Fibroblast of lung (primary cell): ENCODE data around the gene TRERF1. TPM values are rescaled to one million over a fixed set of nuclear protein-coding genes. Genes with fewer than 3 reads are reported as not detected.

Experiments used
- DNase-seq, 2 donors: peaks; one replicate each; pipeline versions ENCODE4 v3.0.0 to v3.0.0-alpha.2; 2010; ENCODE audit warnings: low read depth in 2 of 2
- H2AFZ ChIP-seq: 2 replicates; pipeline ENCODE4 v1.5.1; 2012; ENCODE audit warnings: low read length, control low read depth, inconsistent platforms
- H3K27ac ChIP-seq: 2 replicates; pipeline ENCODE4 v1.5.1; 2011; ENCODE audit warnings: low read length, control low read depth; ENCODE audit not compliant: insufficient read depth
- H3K27me3 ChIP-seq: 2 replicates; pipeline ENCODE4 v1.5.1; 2011; ENCODE audit warnings: mild to moderate bottlenecking, low read length; ENCODE audit not compliant: control insufficient read depth, insufficient read depth
- H3K36me3 ChIP-seq: 2 replicates; pipeline ENCODE4 v1.5.1; 2011; ENCODE audit warnings: low read length; ENCODE audit not compliant: control insufficient read depth, insufficient read depth
- H3K4me1 ChIP-seq: 2 replicates; pipeline ENCODE4 v1.5.1; 2011; ENCODE audit warnings: low read length; ENCODE audit not compliant: control insufficient read depth, insufficient read depth; ENCODE audit errors: extremely low read depth
- H3K4me2 ChIP-seq: 2 replicates; pipeline ENCODE4 v1.5.1; 2011; ENCODE audit warnings: low read length, control low read depth; ENCODE audit not compliant: insufficient read depth; ENCODE audit errors: extremely low read depth
- H3K4me3 ChIP-seq, 4 experiments: fragments of 200-600 bp in 1 of 4; sonication (generic) in 1 of 4; replicated peaks in 1 of 4; 2 replicates each; pipeline ENCODE4 v1.5.1; 2011 to 2016; ENCODE audit warnings: low read length in 4 of 4, low read depth in 3 of 4, mild to moderate bottlenecking in 3 of 4, control low read depth in 2 of 4, inconsistent platforms in 1 of 4, mixed read lengths in 1 of 4; ENCODE audit not compliant: insufficient read depth in 1 of 4; ENCODE audit errors: control extremely low read depth in 1 of 4
- H3K79me2 ChIP-seq: 2 replicates; pipeline ENCODE4 v1.5.1; 2012; ENCODE audit warnings: mild to moderate bottlenecking, low read length, inconsistent platforms; ENCODE audit not compliant: control insufficient read depth, insufficient read depth
- H3K9ac ChIP-seq: 2 replicates; pipeline ENCODE4 v1.5.1; 2011; ENCODE audit warnings: mild to moderate bottlenecking, low read length, control low read depth; ENCODE audit not compliant: insufficient read depth
- H3K9me3 ChIP-seq: 2 replicates; pipeline ENCODE4 v1.5.1; 2012; ENCODE audit warnings: low read depth, low read length; ENCODE audit not compliant: control insufficient read depth, insufficient read depth
- H4K20me1 ChIP-seq: 2 replicates; pipeline ENCODE4 v1.5.1; 2011; ENCODE audit warnings: low read length; ENCODE audit not compliant: control insufficient read depth, insufficient read depth; ENCODE audit errors: extremely low read depth
- CTCF ChIP-seq, 2 donors: IDR thresholded peaks in 1 of 2; conservative IDR thresholded peaks in 1 of 2; 1 replicate in 1 of 2; 2 replicates in 1 of 2; pipeline ENCODE4 v1.5.1; 2011 to 2012; ENCODE audit warnings: low read length in 2 of 2, control low read depth in 1 of 2, inconsistent platforms in 1 of 2, low read depth in 1 of 2, mild to moderate bottlenecking in 1 of 2
- EZH2 ChIP-seq: IDR thresholded peaks from 2 replicates; pipeline ENCODE4 v1.5.1; 2012; ENCODE audit warnings: low read length, control low read depth, mild to moderate bottlenecking; ENCODE audit errors: missing control alignments
- polyA plus RNA-seq, 2 donors: library from polyadenylated mRNA; depleted of rRNA in 1 of 2; stranded (reverse) in 1 of 2; unstranded in 1 of 2; fragments of >200 nt; gene quantifications; 2 replicates each; pipeline ENCODE4 v1.2.1, GENCODE V29; 2011 to 2012; ENCODE audit warnings: missing spikeins in 1 of 2
- total RNA-seq: library from RNA; depleted of rRNA; stranded (reverse); fragments of >200 nt; gene quantifications from 2 replicates; pipeline ENCODE4 v1.2.1, GENCODE V29; 2014

TRERF1 gene
- total and polyA plus RNA-seq, 2 donors (not counting 1 experiment from before 2014, with no cell fraction given), result 6.3 to 8.3 TPM

- Histone ChIP-seq H3K4me3 (no peak overlapping the region), H3K9ac (peak overlapping the region; percentile 40), H4K20me1 (no peaks in the 10 kb centered on the region), H3K4me1 (peaks cover 38% of the 10 kb centered on the region), H3K4me2 (peak overlapping the region; percentile 60), H3K27me3 (no peaks in the 10 kb centered on the region), H3K9me3 (no peaks in the 10 kb centered on the region), H2AFZ (no peak overlapping the region), H3K27ac (peak overlapping the region; percentile 65), H3K79me2 (peaks cover 14% of the 10 kb centered on the region), H3K36me3 (no peaks in the 10 kb centered on the region)
- DNase-seq, result peak; percentile 33 to 53
- TF ChIP-seq EZH2 (no peak), CTCF (conservative IDR thresholded peaks at IDR 0.05 in 1 of 2, IDR thresholded peaks at IDR 0.05 in 1 of 2; ENCODE audit: low read depth in 1 of 2, low read length in 2 of 2) (no peak)
Observed at GRCh38 chr6:42279966-42280629, 171.6 kb downstream of the TRERF1 start.

- Histone ChIP-seq H2AFZ (no peak overlapping the region), H3K4me3 (no peak overlapping the region), H3K27me3 (no peaks in the 10 kb centered on the region), H4K20me1 (no peaks in the 10 kb centered on the region), H3K36me3 (no peaks in the 10 kb centered on the region), H3K27ac (peak overlapping the region; percentile 65), H3K4me1 (peaks cover 38% of the 10 kb centered on the region), H3K9me3 (no peaks in the 10 kb centered on the region), H3K9ac (no peak overlapping the region), H3K79me2 (peaks cover 11% of the 10 kb centered on the region), H3K4me2 (no peak overlapping the region)
- TF ChIP-seq CTCF (conservative IDR thresholded peaks at IDR 0.05 in 1 of 2, IDR thresholded peaks at IDR 0.05 in 1 of 2; ENCODE audit: low read depth in 1 of 2, low read length in 2 of 2) (no peak), EZH2 (no peak)
- DNase-seq, result peak; percentile 51 to 79
Observed at GRCh38 chr6:42279144-42279781, 172.5 kb downstream of the TRERF1 start.

GRCh38 chr6:42278131-42278853 is 173.4 kb downstream of the TRERF1 start:
- no peak for TF ChIP-seq CTCF (conservative IDR thresholded peaks at IDR 0.05 in 1 of 2, IDR thresholded peaks at IDR 0.05 in 1 of 2; ENCODE audit: low read depth in 1 of 2, low read length in 2 of 2)
- no peak for TF ChIP-seq EZH2
- H3K4me2 ChIP-seq, result no peak overlapping the region
- peak overlapping the region; percentile 42 for H3K27ac ChIP-seq
- peaks cover 38% of the 10 kb centered on the region for H3K4me1 ChIP-seq
- H3K27me3 ChIP-seq, result no peaks in the 10 kb centered on the region
- DNase-seq, result no peak
- H2AFZ ChIP-seq, result no peak overlapping the region
- H3K9ac ChIP-seq, result no peak overlapping the region
- no peaks in the 10 kb centered on the region for H3K9me3 ChIP-seq
- peaks cover 2% of the 10 kb centered on the region for H3K36me3 ChIP-seq
- H3K79me2 ChIP-seq, result peaks cover 11% of the 10 kb centered on the region
- no peaks in the 10 kb centered on the region for H4K20me1 ChIP-seq
- no peak overlapping the region for H3K4me3 ChIP-seq
